ENCODE measurements around the gene RPL34. TPM values are rescaled to one million over a fixed set of nuclear protein-coding genes. Genes with fewer than 3 reads are reported as not detected.

RPL34 gene
- total RNA-seq = 874 and 1,049 TPM in 2 replicates

GRCh38 chr4:108620101-108620932 lies at the start of gene RPL34:
Gene RPL34, plus strand, starts transcription at chr4:108620576. Its CDS starts 1,384 bp downstream, at chr4:108621960.

GRCh38 chr4:108650212-108651013 lies 30.0 kb downstream of the RPL34 start, which contains the start of gene OSTC:
Gene OSTC, plus strand, starts transcription at chr4:108650599. Its CDS starts 57 bp downstream, at chr4:108650656.

Other genes starting within 250 kb of the RPL34 start
- gene OSTC, start 30.0 kb downstream of the RPL34 start, total RNA-seq = 233 and 270 TPM in 2 replicates
- not detected in 2 replicates for gene ETNPPL, start 142.5 kb downstream of the RPL34 start, total RNA-seq